Sigmoid colon (tissue), 7 donors: ENCODE results near the gene IGFBPL1. TPM values are rescaled to one million over a fixed set of nuclear protein-coding genes. Genes with fewer than 3 reads are reported as not detected.
A peak's percentile ranks its signal among the peaks of the same experiment; 100 is the strongest.
"Not testable (repeated sequence)": the region's sequence is repeated elsewhere in the genome, so short reads cannot be mapped to it uniquely, and the experiment has no call there.

Source experiments
- DNase-seq: peaks from one replicate; pipeline ENCODE4 v3.0.0-alpha.2; 2019
- H3K27ac ChIP-seq, 4 donors: fragments of 200-600 bp; sonication (generic); one replicate each; pipeline ENCODE4 v1.5.1; 2016 to 2019; ENCODE audit warnings: mild to moderate bottlenecking in 1 of 4
- H3K27me3 ChIP-seq, 3 donors: fragments of 200-600 bp; sonication (generic); one replicate each; pipeline ENCODE4 v1.5.1; 2019; ENCODE audit warnings: mild to moderate bottlenecking in 1 of 3
- H3K36me3 ChIP-seq, 4 donors: fragments of 200-600 bp; sonication (generic); one replicate each; pipeline ENCODE4 v1.5.1; 2016 to 2019
- H3K4me1 ChIP-seq, 4 donors: fragments of 200-600 bp; sonication (generic); one replicate each; pipeline ENCODE4 v1.5.1; 2017 to 2019
- H3K4me3 ChIP-seq, 4 donors: fragments of 200-600 bp; sonication (generic); one replicate each; pipeline ENCODE4 v1.5.1; 2017 to 2019; ENCODE audit warnings: mild to moderate bottlenecking in 2 of 4, moderate library complexity in 1 of 4
- H3K9me3 ChIP-seq, 4 donors: fragments of 200-600 bp in 3 of 4; sonication (generic) in 3 of 4; one replicate each; pipeline versions ENCODE4 v1.5.1 to v1.6.1; 2013 to 2019
- EP300 ChIP-seq, 4 donors: sonication (generic); formaldehyde crosslinking; IDR thresholded peaks; one replicate each; pipeline ENCODE4 v1.6.1; 2017; ENCODE audit warnings: antibody characterized with exemption in 4 of 4
- POLR2A ChIP-seq, 2 donors: fragments of 450-650 bp; IDR thresholded peaks; one replicate each; pipeline ENCODE4 v1.6.1; 2016; ENCODE audit warnings: antibody characterized with exemption in 2 of 2, mild to moderate bottlenecking in 2 of 2, moderate library complexity in 2 of 2
- POLR2AphosphoS5 ChIP-seq, 4 donors: sonication (generic); formaldehyde crosslinking; IDR thresholded peaks; one replicate each; pipeline ENCODE4 v1.6.1; 2017; ENCODE audit warnings: antibody characterized with exemption in 4 of 4
- WGBS, 2 donors: extraction: QIAGEN DNeasy Blood & Tissue Kit; methylation state at CpG; one replicate each; pipeline ENCODE4 v1.1.7; 2013; 5-methylcytosine and 5-hydroxymethylcytosine counted together
- intact Hi-C: fragments of 100-400 bp; cut with DNase I; formaldehyde crosslinking; loops from one replicate; pipeline ENCODE4 v1.15.1; 2023
- polyA plus RNA-seq, 3 donors: library from polyadenylated mRNA; stranded (reverse); fragments of 200-250 nt; gene quantifications; one replicate each; pipeline ENCODE4 v1.2.3, GENCODE V29; 2013
- total RNA-seq, 4 donors: library from RNA; depleted of rRNA; stranded (reverse); fragments of >200 nt; gene quantifications; one replicate each; pipeline ENCODE4 v1.1.0, GENCODE V29; 2016
- TF ChIP-seq, protein P1 (sequence below), 4 experiments: fragments of 450-650 bp in 3 of 4; fragments of 200-600 bp in 1 of 4; IDR thresholded peaks; one replicate each; pipeline ENCODE4 v1.5.1; 2016 to 2019; ENCODE audit warnings: antibody characterized with exemption in 4 of 4, mild to moderate bottlenecking in 3 of 4, moderate library complexity in 2 of 4
- donor health status: healthy with polysubstance abuse.
- donor health status: Bipolar disorder and iron deficiency.
- donor health status: healthy.

Gene IGFBPL1
- total and polyA plus RNA-seq, 7 donors = 0.23 to 2.2 (median 0.87) TPM; not detected in 3

DNA sequence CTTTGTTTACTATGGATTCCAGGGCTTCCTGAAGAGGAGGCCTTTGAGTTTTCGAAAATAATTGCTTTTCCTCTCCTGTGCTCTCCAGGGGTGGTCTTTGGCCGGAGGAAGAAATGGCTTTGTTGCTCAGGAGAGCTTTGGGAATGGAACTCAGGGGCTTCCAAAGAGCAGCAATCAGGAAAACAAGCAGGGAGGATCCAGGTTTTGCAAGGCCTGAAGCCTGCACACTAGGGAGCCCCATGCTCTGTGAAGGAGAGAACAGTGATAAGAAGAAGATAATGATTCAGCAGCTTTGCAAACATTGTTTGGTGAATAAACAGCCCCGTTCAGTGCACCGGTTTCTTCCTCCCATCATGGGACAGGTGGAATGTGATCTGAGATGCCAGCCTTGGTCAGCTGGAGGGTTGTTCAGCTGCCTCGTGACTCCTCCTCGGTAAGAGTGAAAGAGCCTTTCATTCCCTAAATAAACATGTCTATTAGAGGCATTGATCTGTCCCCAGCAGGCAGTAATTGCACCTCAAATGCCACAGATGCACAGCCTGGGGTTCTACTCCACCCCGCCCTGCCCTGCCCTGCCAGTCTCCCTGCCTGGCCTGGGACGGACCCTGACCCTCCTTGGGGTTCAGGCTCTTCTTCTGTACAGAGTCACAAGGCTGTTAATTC lies 43.3 kb downstream of the IGFBPL1 start:
- intact Hi-C loops = no loop called here
- WGBS, 2 donors = 18 to 56% methylated on average over 8 of the region's 8 CpGs
- H3K36me3 ChIP-seq = no peaks in the 10 kb centered on the region
- no peaks in the 10 kb centered on the region for H3K9me3 ChIP-seq
- no peaks in the 10 kb centered on the region for H3K27me3 ChIP-seq
- TF ChIP-seq, protein P1, sequence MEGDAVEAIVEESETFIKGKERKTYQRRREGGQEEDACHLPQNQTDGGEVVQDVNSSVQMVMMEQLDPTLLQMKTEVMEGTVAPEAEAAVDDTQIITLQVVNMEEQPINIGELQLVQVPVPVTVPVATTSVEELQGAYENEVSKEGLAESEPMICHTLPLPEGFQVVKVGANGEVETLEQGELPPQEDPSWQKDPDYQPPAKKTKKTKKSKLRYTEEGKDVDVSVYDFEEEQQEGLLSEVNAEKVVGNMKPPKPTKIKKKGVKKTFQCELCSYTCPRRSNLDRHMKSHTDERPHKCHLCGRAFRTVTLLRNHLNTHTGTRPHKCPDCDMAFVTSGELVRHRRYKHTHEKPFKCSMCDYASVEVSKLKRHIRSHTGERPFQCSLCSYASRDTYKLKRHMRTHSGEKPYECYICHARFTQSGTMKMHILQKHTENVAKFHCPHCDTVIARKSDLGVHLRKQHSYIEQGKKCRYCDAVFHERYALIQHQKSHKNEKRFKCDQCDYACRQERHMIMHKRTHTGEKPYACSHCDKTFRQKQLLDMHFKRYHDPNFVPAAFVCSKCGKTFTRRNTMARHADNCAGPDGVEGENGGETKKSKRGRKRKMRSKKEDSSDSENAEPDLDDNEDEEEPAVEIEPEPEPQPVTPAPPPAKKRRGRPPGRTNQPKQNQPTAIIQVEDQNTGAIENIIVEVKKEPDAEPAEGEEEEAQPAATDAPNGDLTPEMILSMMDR (IDR thresholded peaks at IDR 0.05) = no peak
- TF ChIP-seq EP300 (IDR thresholded peaks at IDR 0.05) (no peak), POLR2AphosphoS5 (IDR thresholded peaks at IDR 0.05) (no peak)
- H3K4me3 ChIP-seq = no peak overlapping the region
- DNase-seq = peak; percentile 42
- H3K4me1 ChIP-seq = peaks cover 0 to 46% (median 17%) of the 10 kb centered on the region in 4 donors
- H3K27ac ChIP-seq = peak overlapping the region; percentile 20 to 97 (median 70)

DNA sequence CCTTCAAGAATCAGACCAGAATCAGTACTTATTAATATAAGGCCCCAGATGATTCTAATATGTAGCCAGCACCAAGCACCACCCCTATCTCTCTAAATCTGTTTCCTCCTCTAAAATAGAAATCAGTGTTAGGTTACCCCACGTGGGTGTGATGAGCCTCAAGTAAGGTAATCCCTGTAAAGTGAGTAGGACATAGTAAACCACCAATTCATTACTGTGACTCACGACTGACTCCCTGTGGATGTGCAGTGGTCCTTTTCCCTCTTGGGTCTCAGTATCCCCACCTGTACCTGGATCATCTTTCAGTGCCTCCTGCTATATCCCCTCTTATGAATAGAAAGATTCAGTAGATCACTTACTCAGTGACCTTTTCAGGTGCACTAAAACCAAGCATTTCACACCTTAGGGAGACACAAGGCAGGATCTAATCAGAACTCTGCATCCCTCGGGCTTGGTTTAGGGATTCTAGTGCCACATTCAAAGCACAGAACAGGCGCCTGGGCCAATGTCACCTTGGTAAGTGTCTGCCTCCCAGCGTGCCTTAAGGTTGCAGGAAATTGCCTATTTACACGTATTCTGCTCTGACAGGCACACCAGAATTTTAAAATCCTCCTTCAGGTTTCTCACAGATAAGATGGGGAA lies 43.9 kb downstream of the IGFBPL1 start:
- Histone ChIP-seq H3K4me1 (peaks cover 0 to 47% (median 19%) of the 10 kb centered on the region in 4 donors), H3K4me3 (no peak overlapping the region), H3K36me3 (no peaks in the 10 kb centered on the region), H3K27me3 (no peaks in the 10 kb centered on the region), H3K9me3 (no peaks in the 10 kb centered on the region), H3K27ac (peak overlapping the region in 2 of 4 donors; percentile 90 to 97)
- TF ChIP-seq POLR2AphosphoS5 (IDR thresholded peaks at IDR 0.05) (no peak), POLR2A (IDR thresholded peaks at IDR 0.05) (no peak), EP300 (IDR thresholded peaks at IDR 0.05) (no peak)
- TF ChIP-seq, protein P1 (IDR thresholded peaks at IDR 0.05) = no peak
- peak; percentile 11 for DNase-seq
- intact Hi-C loops = no loop called here
- 43 to 70% methylated on average over 6 of the region's 6 CpGs for WGBS, 2 donors

DNA sequence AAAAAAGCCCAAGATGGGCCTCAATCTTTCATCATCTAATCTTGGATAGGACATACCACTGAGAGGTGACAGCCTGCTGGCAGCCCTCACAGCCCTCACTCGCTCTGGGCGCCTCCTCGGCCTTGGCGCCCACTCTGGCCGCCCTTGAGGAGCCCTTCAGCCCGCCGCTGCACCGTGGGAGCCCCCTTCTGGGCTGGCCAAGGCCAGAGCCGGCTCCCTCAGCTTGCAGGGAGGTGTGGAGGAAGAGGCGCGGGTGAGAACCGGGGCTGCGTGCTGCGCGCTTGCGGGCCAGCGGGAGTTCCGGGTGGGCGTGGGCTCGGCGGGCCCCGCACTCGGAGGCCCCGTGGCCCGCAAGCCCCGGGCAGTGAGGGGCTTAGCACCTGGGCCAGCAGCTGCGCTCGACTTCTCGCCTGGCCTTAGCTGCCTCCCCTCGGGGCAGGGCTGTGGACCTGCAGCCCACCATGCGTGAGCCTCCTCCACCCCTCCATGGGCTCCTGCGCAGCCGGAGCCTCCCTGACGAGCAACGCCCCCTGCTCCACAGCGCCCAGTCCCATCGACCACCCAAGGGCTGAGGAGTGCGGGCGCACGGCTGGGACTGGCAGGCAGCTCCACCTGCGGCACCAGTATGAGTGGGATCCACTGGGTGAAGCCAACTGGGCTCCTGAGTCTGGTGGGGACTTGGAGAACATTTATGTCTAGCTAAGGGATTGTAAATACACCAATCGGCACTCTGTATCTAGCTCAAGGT lies 46.7 kb downstream of the IGFBPL1 start:
- 96% methylated on average over 42 of the region's 42 CpGs for WGBS, 2 donors
- H3K9me3 ChIP-seq, H3K36me3 ChIP-seq, intact Hi-C loops, H3K27me3 ChIP-seq, H3K4me3 ChIP-seq: not testable (repeated sequence)
- peak; percentile 50 for DNase-seq
- H3K27ac ChIP-seq = peak overlapping the region in 3 of 4 donors; percentile 69 to 78 (median 71)
- H3K4me1 ChIP-seq = peaks cover 0 to 64% (median 29%) of the 10 kb centered on the region in 4 donors

DNA sequence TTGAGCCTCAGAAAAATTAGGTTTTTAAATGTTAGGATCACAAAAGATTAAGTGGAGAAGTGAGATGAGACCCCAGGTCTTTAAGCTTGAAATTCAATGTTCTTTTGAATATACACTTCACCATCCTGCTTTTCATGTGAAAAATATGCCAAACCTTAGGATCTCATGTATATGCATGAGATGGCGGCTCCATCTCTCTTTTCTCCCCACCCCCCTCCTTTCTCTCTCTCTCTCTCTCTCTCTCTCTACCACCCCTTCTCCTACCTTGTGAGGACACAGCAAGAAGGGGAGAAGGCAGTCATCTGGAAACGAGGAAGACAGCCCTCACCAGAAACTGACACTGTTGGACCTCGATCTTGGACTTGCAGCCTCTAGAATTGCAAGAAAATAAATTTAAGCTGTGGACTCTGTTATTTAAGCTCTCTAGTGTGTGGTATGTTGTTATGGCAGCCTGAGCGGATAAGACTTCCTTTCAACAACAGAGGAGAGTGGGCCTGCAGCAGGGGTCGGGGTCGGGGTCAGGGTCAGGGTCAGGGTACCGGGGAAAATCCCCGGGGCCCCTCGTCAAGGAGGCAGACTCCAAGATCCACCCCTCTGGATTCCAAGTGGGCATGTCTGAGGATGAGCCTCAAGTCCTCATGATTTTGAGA lies 48.1 kb downstream of the IGFBPL1 start:
- Histone ChIP-seq H3K4me3 (no peak overlapping the region), H3K9me3 (no peaks in the 10 kb centered on the region), H3K27ac (peak overlapping the region; percentile 53 to 78 (median 70)), H3K4me1 (peaks cover 0 to 52% (median 28%) of the 10 kb centered on the region in 4 donors), H3K36me3 (no peaks in the 10 kb centered on the region), H3K27me3 (no peaks in the 10 kb centered on the region)
- TF ChIP-seq POLR2A (IDR thresholded peaks at IDR 0.05) = no peak
- TF ChIP-seq, protein P1 (IDR thresholded peaks at IDR 0.05) = no peak
- TF ChIP-seq EP300 (IDR thresholded peaks at IDR 0.05) = no peak
- TF ChIP-seq POLR2AphosphoS5 (IDR thresholded peaks at IDR 0.05) = no peak
- DNase-seq = no peak
- 75 to 78% methylated on average over 9 of the region's 9 CpGs for WGBS, 2 donors
- intact Hi-C loops = no loop called here

DNA sequence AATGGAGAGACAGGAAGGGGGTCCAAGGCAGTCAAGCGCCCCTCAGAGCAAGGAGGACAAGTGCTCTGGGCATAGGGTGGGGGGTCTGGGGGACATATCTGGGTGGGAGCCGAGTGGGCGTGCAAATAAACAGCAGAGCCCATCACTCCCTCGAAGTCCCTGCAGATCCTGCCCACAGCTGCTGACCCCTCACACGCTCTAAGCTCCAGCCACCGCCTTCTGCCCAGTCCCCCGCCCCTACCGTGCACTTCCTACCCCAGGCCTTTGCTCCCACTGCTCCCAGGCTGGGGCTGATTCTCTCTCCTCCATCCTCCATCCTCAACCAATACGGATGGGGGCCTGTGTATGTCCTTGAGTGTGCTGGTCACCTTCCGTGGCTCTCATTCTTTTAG lies 48.7 kb downstream of the IGFBPL1 start:
- intact Hi-C loops = no loop called here
- TF ChIP-seq, protein P1 (IDR thresholded peaks at IDR 0.05) = no peak
- TF ChIP-seq EP300 (IDR thresholded peaks at IDR 0.05) (no peak), POLR2AphosphoS5 (IDR thresholded peaks at IDR 0.05) (no peak), POLR2A (IDR thresholded peaks at IDR 0.05) (no peak)
- H3K36me3 ChIP-seq = no peaks in the 10 kb centered on the region
- peak overlapping the region; percentile 10 to 78 (median 70) for H3K27ac ChIP-seq
- peaks cover 0 to 46% (median 27%) of the 10 kb centered on the region in 4 donors for H3K4me1 ChIP-seq
- no peaks in the 10 kb centered on the region for H3K27me3 ChIP-seq
- no peak for DNase-seq
- H3K9me3 ChIP-seq = no peaks in the 10 kb centered on the region
- WGBS, 2 donors = 81 to 83% methylated on average over 10 of the region's 10 CpGs
- no peak overlapping the region for H3K4me3 ChIP-seq
